Neural progenitor cell (in vitro differentiated cells): ENCODE measurements around the gene MBD4. TPM values are rescaled to one million over a fixed set of nuclear protein-coding genes. Genes with fewer than 3 reads are reported as not detected.
"Not testable (repeated sequence)": the region's sequence is repeated elsewhere in the genome, so short reads cannot be mapped to it uniquely, and the experiment has no call there.

ENCODE experiments used
- DNase-seq: peaks from one replicate; pipeline ENCODE4 v3.0.0-alpha.2; 2016; ENCODE audit warnings: low spot score
- H2AFZ ChIP-seq: fragments of 200-600 bp; sonication (generic); replicated peaks from 2 replicates; pipeline ENCODE4 v1.6.1; 2016; ENCODE audit warnings: antibody characterized with exemption
- H3F3A ChIP-seq: fragments of 200-600 bp; sonication (generic); 2 replicates; pipeline ENCODE4 v1.6.1; 2016; ENCODE audit warnings: antibody characterized with exemption, low read depth
- H3K27ac ChIP-seq: fragments of 200-600 bp; sonication (generic); 2 replicates; pipeline ENCODE4 v1.5.1; 2016; ENCODE audit warnings: mild to moderate bottlenecking
- H3K27me3 ChIP-seq: fragments of 200-600 bp; sonication (generic); 2 replicates; pipeline ENCODE4 v1.6.1; 2016; ENCODE audit warnings: mild to moderate bottlenecking, moderate library complexity
- H3K36me3 ChIP-seq: fragments of 200-600 bp; sonication (generic); 2 replicates; pipeline ENCODE4 v1.5.1; 2016
- H3K4me1 ChIP-seq: fragments of 200-600 bp; sonication (generic); 2 replicates; pipeline ENCODE4 v1.6.1; 2016; ENCODE audit warnings: mixed run types
- H3K4me2 ChIP-seq: fragments of 200-600 bp; sonication (generic); 2 replicates; pipeline ENCODE4 v1.6.1; 2016
- H3K4me3 ChIP-seq: fragments of 200-600 bp; sonication (generic); 2 replicates; pipeline ENCODE4 v1.5.1; 2016
- H3K79me2 ChIP-seq: fragments of 200-600 bp; sonication (generic); 2 replicates; pipeline ENCODE4 v1.6.1; 2016; ENCODE audit warnings: low read depth
- H3K9ac ChIP-seq: fragments of 200-600 bp; sonication (generic); 2 replicates; pipeline ENCODE4 v1.6.1; 2016
- H3K9me3 ChIP-seq: fragments of 200-600 bp; sonication (generic); 2 replicates; pipeline ENCODE4 v1.5.1; 2016; ENCODE audit warnings: low read depth
- H4K20me1 ChIP-seq: fragments of 200-600 bp; sonication (generic); 2 replicates; pipeline ENCODE4 v1.6.1; 2016; ENCODE audit warnings: low read depth
- H3K27ac Mint-ChIP-seq: 3 replicates; pipeline ENCODE4 v1.8.0; 2021; ENCODE audit warnings: mixed read lengths
- H3K27me3 Mint-ChIP-seq: 2 replicates; pipeline ENCODE4 v1.8.0; 2022; ENCODE audit warnings: low read depth, mild to moderate bottlenecking, inconsistent platforms, moderate library complexity, mixed read lengths; ENCODE audit not compliant: insufficient read depth
- H3K36me3 Mint-ChIP-seq: 3 replicates; pipeline ENCODE4 v1.8.0; 2021; ENCODE audit warnings: mixed read lengths
- H3K4me1 Mint-ChIP-seq: 3 replicates; pipeline ENCODE4 v1.8.0; 2021; ENCODE audit warnings: mixed read lengths
- H3K4me3 Mint-ChIP-seq: 3 replicates; pipeline ENCODE4 v1.8.0; 2021; ENCODE audit warnings: mild to moderate bottlenecking, moderate library complexity, mixed read lengths
- H3K9me3 Mint-ChIP-seq: 3 replicates; pipeline ENCODE4 v1.8.0; 2020; ENCODE audit warnings: mixed read lengths
- EZH2 ChIP-seq: fragments of 200-600 bp; sonication (generic); IDR thresholded peaks from 2 replicates; pipeline ENCODE4 v1.6.1; 2017; ENCODE audit warnings: antibody characterized with exemption, mild to moderate bottlenecking, moderate library complexity
- EZH2phosphoT487 ChIP-seq: fragments of 200-600 bp; sonication (generic); IDR thresholded peaks from 2 replicates; pipeline ENCODE4 v1.6.1; 2017; ENCODE audit warnings: antibody characterized with exemption
- total RNA-seq: library from RNA; depleted of rRNA; stranded (reverse); fragments of >200 nt; gene quantifications from 2 replicates; pipeline ENCODE4 v1.2.3, GENCODE V29; 2015; ENCODE audit warnings: low replicate concordance
- TF ChIP-seq, protein P1 (sequence below): fragments of 200-600 bp; sonication (generic); IDR thresholded peaks from 2 replicates; pipeline ENCODE4 v1.5.1; 2017; ENCODE audit warnings: antibody characterized with exemption, mild to moderate bottlenecking

The MBD4 gene
- 35.0 and 46.3 TPM in 2 replicates for total RNA-seq

DNA sequence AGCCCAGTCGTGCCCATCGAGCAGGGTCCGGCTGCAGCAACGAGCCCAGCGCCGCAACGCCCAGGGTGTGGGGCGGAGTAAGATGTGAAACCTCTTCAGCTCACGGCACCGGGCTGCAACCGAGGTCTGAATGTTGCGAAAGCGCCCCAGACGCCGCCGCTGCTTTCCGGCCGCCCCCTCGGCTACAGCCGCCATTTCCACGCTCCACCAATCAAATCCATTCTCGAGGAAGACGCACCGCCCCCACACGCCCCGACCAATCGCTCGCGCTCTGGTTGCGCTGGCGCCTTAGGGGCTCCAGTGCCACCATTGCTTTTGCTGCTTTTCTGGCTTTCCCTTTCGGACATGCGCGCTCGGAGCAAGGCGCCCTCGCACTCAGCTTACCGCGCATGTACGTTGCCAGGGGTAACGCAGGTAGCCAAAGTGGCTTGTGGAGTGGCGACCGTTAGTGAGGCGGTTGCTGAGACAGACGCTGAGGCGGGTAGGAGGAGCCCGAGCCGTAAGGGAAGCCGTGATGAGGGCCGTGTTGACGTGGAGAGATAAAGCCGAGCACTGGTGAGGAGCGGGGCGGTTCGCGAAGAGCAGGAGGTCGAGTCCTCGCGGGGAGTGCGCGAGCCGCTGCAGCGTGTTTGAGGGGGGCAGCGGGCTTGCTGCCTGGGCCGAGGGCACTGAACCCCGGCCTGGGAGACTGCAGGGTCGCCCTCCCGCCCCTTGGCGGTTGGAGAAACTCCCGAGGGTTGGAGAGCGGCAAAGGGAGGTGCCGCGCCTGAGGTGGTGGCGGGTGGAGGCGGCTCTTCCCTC, at the start of gene MBD4, which contains the start of gene IFT122:
Gene MBD4 (minus strand): TSS at position 132 of the 801 bp plus-strand sequence. CDS start 115 bp downstream, at position 17.
Gene IFT122 (plus strand): TSS at position 408 of the 801 bp plus-strand sequence. CDS start 107 bp downstream, at position 515.
- peak within 1 kb of the TSS; percentile 72 for H3K4me3 ChIP-seq
- DNase-seq, result peak; percentile 100
- TF ChIP-seq, protein P1, sequence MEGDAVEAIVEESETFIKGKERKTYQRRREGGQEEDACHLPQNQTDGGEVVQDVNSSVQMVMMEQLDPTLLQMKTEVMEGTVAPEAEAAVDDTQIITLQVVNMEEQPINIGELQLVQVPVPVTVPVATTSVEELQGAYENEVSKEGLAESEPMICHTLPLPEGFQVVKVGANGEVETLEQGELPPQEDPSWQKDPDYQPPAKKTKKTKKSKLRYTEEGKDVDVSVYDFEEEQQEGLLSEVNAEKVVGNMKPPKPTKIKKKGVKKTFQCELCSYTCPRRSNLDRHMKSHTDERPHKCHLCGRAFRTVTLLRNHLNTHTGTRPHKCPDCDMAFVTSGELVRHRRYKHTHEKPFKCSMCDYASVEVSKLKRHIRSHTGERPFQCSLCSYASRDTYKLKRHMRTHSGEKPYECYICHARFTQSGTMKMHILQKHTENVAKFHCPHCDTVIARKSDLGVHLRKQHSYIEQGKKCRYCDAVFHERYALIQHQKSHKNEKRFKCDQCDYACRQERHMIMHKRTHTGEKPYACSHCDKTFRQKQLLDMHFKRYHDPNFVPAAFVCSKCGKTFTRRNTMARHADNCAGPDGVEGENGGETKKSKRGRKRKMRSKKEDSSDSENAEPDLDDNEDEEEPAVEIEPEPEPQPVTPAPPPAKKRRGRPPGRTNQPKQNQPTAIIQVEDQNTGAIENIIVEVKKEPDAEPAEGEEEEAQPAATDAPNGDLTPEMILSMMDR, result no peak
- TF ChIP-seq EZH2, result no peak
- TF ChIP-seq EZH2phosphoT487, result no peak
- H3K9ac ChIP-seq, result peak within 1 kb of the TSS; percentile 70
- Mint-ChIP-seq H3K4me1 (peaks cover 47% of the 10 kb centered on the region), H3K9me3 (no peaks in the 10 kb centered on the region), H3K4me3 (peak within 1 kb of the TSS; percentile 97), H3K27me3 (peaks cover 7% of the 10 kb centered on the region), H3K36me3 (peaks cover 18% of the 10 kb centered on the region), H3K27ac (peak within 1 kb of the TSS; percentile 99)
- H3K36me3 ChIP-seq, result peaks cover 5% of the 10 kb centered on the region
- no peaks in the 10 kb centered on the region for H3K9me3 ChIP-seq
- no peaks in the 10 kb centered on the region for H3K27me3 ChIP-seq
- H3K4me2 ChIP-seq, result peak within 1 kb of the TSS; percentile 94
- peaks cover 59% of the 10 kb centered on the region for H3K79me2 ChIP-seq
- H2AFZ ChIP-seq, result peak within 1 kb of the TSS; percentile 90
- peaks cover 27% of the 10 kb centered on the region for H3F3A ChIP-seq
- peaks cover 34% of the 10 kb centered on the region for H3K4me1 ChIP-seq
- H3K27ac ChIP-seq, result peak within 1 kb of the TSS; percentile 29
- H4K20me1 ChIP-seq, result no peaks in the 10 kb centered on the region

DNA sequence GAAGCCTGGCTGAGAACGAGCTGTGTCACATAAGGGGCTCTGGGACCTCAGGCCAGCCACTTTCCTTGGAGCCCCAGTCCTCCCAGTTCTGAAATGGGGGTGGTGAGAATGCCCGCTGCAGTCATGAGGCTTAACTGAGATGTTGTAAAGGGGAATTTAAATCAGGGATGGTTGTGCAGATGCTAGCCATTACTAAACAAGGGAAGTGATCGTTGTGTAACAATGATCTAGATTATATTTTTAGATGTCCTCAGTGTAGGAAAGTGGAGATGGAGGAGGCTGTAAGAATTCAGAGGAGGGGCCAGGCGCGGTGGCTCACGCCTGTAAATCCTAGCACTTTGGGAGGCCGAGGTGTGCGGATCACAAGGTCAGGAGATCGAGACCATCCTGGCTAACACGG, 49.5 kb upstream of the MBD4 start:
- H3K27ac ChIP-seq, H3K9me3 Mint-ChIP-seq, H3K36me3 ChIP-seq, H4K20me1 ChIP-seq, H3K27ac Mint-ChIP-seq, H3K27me3 Mint-ChIP-seq, H3K4me2 ChIP-seq, H3K27me3 ChIP-seq, H3K4me3 ChIP-seq, H3K4me3 Mint-ChIP-seq, H3K9me3 ChIP-seq, H3K79me2 ChIP-seq, H3K9ac ChIP-seq, DNase-seq, H2AFZ ChIP-seq: not testable (repeated sequence)
- H3K4me1 ChIP-seq, result peaks cover 25% of the 10 kb centered on the region
- H3F3A ChIP-seq, result peaks cover 20% of the 10 kb centered on the region
- Mint-ChIP-seq H3K36me3 (peaks cover 13% of the 10 kb centered on the region), H3K4me1 (peaks cover 18% of the 10 kb centered on the region)

DNA sequence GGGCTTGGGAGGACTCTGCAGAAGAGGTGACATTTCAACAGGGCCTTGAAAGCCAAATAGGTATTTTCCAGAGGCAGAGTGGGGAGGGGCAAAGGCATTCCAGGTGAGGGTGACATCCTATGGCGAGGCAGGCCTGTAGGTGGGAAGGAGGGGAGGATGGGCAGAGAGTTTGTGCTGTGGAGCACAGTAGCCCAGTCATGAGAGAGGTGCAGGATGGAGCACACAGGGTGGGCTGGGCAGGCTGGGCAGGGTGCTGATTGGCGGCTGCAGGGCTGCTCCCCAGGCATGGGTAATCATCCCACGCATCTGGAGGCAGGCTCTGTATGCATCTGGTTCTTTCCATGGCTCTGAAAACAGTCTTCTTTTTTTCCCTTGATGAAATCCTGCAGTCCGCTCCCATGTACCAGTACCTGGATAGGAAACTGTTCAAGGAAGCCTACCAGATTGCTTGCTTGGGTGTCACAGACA, 48.2 kb upstream of the MBD4 start:
- not testable (repeated sequence) for H3K9ac ChIP-seq, H3K27me3 Mint-ChIP-seq, H3K4me3 ChIP-seq, DNase-seq, H2AFZ ChIP-seq, H3K79me2 ChIP-seq, H3K9me3 Mint-ChIP-seq, H3K4me2 ChIP-seq, H3K4me3 Mint-ChIP-seq, H3K27me3 ChIP-seq, H3K36me3 ChIP-seq, H4K20me1 ChIP-seq, H3K27ac Mint-ChIP-seq, H3K9me3 ChIP-seq
- Mint-ChIP-seq H3K36me3 (peaks cover 18% of the 10 kb centered on the region), H3K4me1 (peaks cover 25% of the 10 kb centered on the region)
- H3F3A ChIP-seq, result peaks cover 20% of the 10 kb centered on the region
- H3K27ac ChIP-seq, result peak overlapping the region; percentile 46
- H3K4me1 ChIP-seq, result peaks cover 25% of the 10 kb centered on the region

DNA sequence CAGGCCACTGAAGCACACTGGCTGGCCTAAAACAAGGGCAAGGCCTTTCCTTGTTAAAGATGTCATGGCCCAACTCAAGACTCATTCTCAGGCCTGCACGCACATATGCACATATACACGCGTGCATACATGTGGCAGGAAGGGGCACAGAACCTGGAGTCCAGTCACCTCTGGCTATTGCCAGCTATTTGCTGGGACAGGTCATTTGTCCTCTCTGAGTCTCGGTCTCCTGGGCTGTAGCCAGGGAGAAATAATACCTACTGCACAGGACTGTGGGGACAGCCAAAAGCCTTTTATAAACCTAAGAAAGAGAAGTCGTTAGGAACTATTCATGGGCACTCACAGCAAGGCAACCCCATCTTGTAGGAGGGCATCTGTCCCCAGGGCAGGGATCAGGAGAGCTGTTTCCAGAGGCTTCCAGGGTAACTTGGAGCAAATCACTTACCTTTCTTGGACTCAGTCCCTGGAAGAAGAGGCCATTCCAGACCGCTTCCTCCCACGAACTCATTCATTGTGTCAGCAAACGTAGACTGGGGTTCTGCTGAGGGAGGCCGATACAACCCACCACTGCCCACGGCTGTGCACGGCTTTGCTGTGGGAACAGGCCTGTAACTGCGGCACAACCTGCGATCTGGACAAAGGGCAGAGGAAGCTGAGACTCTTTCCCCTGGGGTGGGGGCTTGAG, 47.6 kb upstream of the MBD4 start:
- peaks cover 20% of the 10 kb centered on the region for H3K36me3 Mint-ChIP-seq
- H3K27me3 Mint-ChIP-seq, result no peaks in the 10 kb centered on the region
- no peaks in the 10 kb centered on the region for H3K9me3 ChIP-seq
- no peak for DNase-seq
- no peak overlapping the region for H3K9ac ChIP-seq
- no peaks in the 10 kb centered on the region for H3K79me2 ChIP-seq
- H3K27ac ChIP-seq, result peak overlapping the region; percentile 46
- H4K20me1 ChIP-seq, result no peaks in the 10 kb centered on the region
- no peak overlapping the region for H3K4me3 Mint-ChIP-seq
- H3F3A ChIP-seq, result peaks cover 20% of the 10 kb centered on the region
- H3K4me2 ChIP-seq, result no peak overlapping the region
- no peaks in the 10 kb centered on the region for H3K9me3 Mint-ChIP-seq
- no peak overlapping the region for H3K4me3 ChIP-seq
- H3K4me1 Mint-ChIP-seq, result peaks cover 29% of the 10 kb centered on the region
- H3K4me1 ChIP-seq, result peaks cover 25% of the 10 kb centered on the region
- TF ChIP-seq EZH2phosphoT487 (no peak), EZH2 (no peak)
- TF ChIP-seq, protein P1, result no peak
- no peaks in the 10 kb centered on the region for H3K36me3 ChIP-seq
- H2AFZ ChIP-seq, result no peak overlapping the region
- no peak overlapping the region for H3K27ac Mint-ChIP-seq
- no peaks in the 10 kb centered on the region for H3K27me3 ChIP-seq
